Stimulated activated CD4-positive, alpha-beta T cell treated with anti-CD3 and anti-CD28 coated beads, Interleukin-1b, Interleukin-23, amount 100 ng/mL, for 1 hour (primary cell): Measurements from ENCODE around the gene PKP1.

Source experiments
- DNase-seq, 2 donors: peaks; one replicate each; pipeline ENCODE4 v3.0.0-alpha.2; 2020; ENCODE audit warnings: low read depth in 2 of 2

PKP1 gene

GRCh38 chr1:201329801-201330200 lies 46.5 kb downstream of the PKP1 start:
- DNase-seq = no peak

GRCh38 chr1:201330541-201330940 lies 47.2 kb downstream of the PKP1 start:
- no peak for DNase-seq

- no peak for DNase-seq
Measured at GRCh38 chr1:201331166-201331565, 47.9 kb downstream of the PKP1 start.

- DNase-seq = no peak
Measured at GRCh38 chr1:201332021-201332420, 48.7 kb downstream of the PKP1 start.

- no peak for DNase-seq
Measured at GRCh38 chr1:201332616-201333335, 49.5 kb downstream of the PKP1 start.

- no peak for DNase-seq
Measured at GRCh38 chr1:201334325-201335173, 51.2 kb downstream of the PKP1 start.

- no peak for DNase-seq
Measured at GRCh38 chr1:201335174-201335870, 52.0 kb downstream of the PKP1 start.

GRCh38 chr1:201335901-201336300 lies 52.6 kb downstream of the PKP1 start:
- DNase-seq = no peak

GRCh38 chr1:201336711-201337450 lies 53.6 kb downstream of the PKP1 start:
- no peak for DNase-seq

- DNase-seq = no peak
Measured at GRCh38 chr1:201341377-201341776, 58.1 kb downstream of the PKP1 start.

- DNase-seq = no peak
Measured at GRCh38 chr1:201344206-201345080, 61.1 kb downstream of the PKP1 start.

GRCh38 chr1:201345081-201345355 lies 61.7 kb downstream of the PKP1 start:
- DNase-seq = no peak

- DNase-seq = no peak
Measured at GRCh38 chr1:201346337-201346939, 63.1 kb downstream of the PKP1 start.

- no peak for DNase-seq
Measured at GRCh38 chr1:201346987-201347386, 63.7 kb downstream of the PKP1 start.

- no peak for DNase-seq
Measured at GRCh38 chr1:201347498-201348210, 64.3 kb downstream of the PKP1 start.

- no peak for DNase-seq
Measured at GRCh38 chr1:201348211-201348566, 64.9 kb downstream of the PKP1 start.

- DNase-seq = no peak
Measured at GRCh38 chr1:201349092-201349491, 65.8 kb downstream of the PKP1 start.

- no peak for DNase-seq
Measured at GRCh38 chr1:201350361-201350725, 67.0 kb downstream of the PKP1 start.

GRCh38 chr1:201350884-201351283 lies 67.6 kb downstream of the PKP1 start:
- no peak for DNase-seq

- DNase-seq = no peak
Measured at GRCh38 chr1:201351617-201352016, 68.3 kb downstream of the PKP1 start.
